Stomach smooth muscle (tissue), 2 donors: ENCODE data around the gene TRIM60.
"Not testable (repeated sequence)": the region's sequence is repeated elsewhere in the genome, so short reads cannot be mapped to it uniquely, and the experiment has no call there.

Experiments used
- H3K27ac ChIP-seq: one replicate; pipeline ENCODE4 v1.7.0; 2013; ENCODE audit warnings: mild to moderate bottlenecking, low read length, inconsistent platforms
- H3K27me3 ChIP-seq, 2 donors: one replicate each; pipeline ENCODE4 v1.7.0; 2013; ENCODE audit warnings: low read length in 2 of 2; ENCODE audit not compliant: insufficient read depth in 2 of 2, control insufficient read depth in 1 of 2
- H3K36me3 ChIP-seq, 2 donors: one replicate each; pipeline ENCODE4 v1.7.0; 2013; ENCODE audit warnings: low read length in 2 of 2; ENCODE audit not compliant: control insufficient read depth in 2 of 2, insufficient read depth in 2 of 2
- H3K4me1 ChIP-seq: one replicate; pipeline ENCODE4 v1.7.0; 2013; ENCODE audit warnings: low read length; ENCODE audit not compliant: control insufficient read depth, insufficient read depth
- H3K4me3 ChIP-seq, 2 donors: one replicate each; pipeline ENCODE4 v1.7.0; 2013; ENCODE audit warnings: low read length in 2 of 2
- H3K9ac ChIP-seq, 2 donors: one replicate each; pipeline ENCODE4 v1.7.0; 2013; ENCODE audit warnings: low read length in 2 of 2, mild to moderate bottlenecking in 1 of 2
- H3K9me3 ChIP-seq, 2 donors: one replicate each; pipeline ENCODE4 v1.7.0; 2013; ENCODE audit warnings: low read length in 2 of 2; ENCODE audit not compliant: control insufficient read depth in 2 of 2
- donor health status: healthy.
- donor health status: Pancreatic carcinoma.

TRIM60 gene

DNA sequence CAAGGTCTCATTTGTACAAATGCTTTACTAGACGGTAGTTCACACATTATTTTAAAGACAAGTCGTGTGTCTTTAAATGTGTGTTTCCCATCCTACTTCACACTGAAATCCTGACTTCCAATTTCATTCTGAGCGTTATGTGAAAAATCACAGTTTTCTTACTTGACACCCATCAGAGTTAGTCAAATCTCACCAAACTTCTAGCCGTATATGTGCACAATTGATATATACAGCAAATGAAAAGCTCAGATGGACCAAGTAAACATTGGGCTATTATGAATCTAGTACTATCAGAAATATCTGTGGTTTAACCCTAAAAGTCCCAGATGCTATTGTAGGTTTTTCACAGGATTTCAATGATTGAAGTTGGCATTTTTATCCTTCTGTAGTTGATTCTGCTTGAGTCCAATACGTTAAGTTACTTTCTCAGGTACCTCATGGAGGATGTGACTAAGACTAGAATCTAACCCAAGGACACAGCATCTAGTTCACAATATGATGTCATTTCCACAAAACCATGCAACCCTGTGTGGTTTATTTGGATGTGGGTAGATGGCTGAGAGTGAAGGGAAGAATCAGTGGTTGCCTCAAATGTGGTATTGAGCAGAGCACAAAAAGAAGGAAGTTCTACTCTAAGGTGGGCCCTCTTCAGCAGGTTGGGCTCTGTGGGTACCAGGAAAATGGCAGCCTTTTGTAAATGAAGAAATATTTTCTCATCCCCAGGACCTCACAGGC lies 22.1 kb upstream of the TRIM60 start:
- no peak overlapping the region for H3K4me3 ChIP-seq
- H3K36me3 ChIP-seq: no peaks in the 10 kb centered on the region
- no peak overlapping the region for H3K27ac ChIP-seq
- no peaks in the 10 kb centered on the region for H3K27me3 ChIP-seq
- H3K9ac ChIP-seq: no peak overlapping the region
- no peaks in the 10 kb centered on the region for H3K9me3 ChIP-seq
- no peaks in the 10 kb centered on the region for H3K4me1 ChIP-seq

- Histone ChIP-seq H3K27ac (no peak overlapping the region), H3K4me3 (no peak overlapping the region), H3K27me3 (no peaks in the 10 kb centered on the region), H3K9ac (no peak overlapping the region), H3K36me3 (no peaks in the 10 kb centered on the region), H3K9me3 (no peaks in the 10 kb centered on the region), H3K4me1 (no peaks in the 10 kb centered on the region)
Measured at GRCh38 chr4:165010487-165010886, 21.3 kb upstream of the TRIM60 start.

DNA sequence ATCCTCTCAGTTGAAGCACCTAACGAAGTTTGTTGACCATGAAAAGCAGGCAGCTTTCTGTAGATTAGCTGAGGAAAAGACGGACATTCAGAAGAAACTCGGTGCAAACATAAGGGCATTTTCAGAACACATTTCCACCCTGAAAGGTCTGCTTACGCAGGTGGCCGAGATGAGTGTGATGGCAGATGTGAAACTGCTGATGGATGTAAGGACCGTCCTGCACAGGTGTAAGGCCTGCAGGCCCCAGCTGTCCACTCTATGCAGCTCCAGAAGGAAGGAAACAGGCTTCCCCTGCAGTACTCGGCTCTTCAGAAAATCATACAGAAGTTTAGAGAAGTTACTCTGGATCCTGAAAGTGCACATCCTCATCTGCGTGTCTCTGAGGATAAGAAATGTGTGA lies 20.8 kb upstream of the TRIM60 start:
- H3K4me3 ChIP-seq: no peak overlapping the region
- no peaks in the 10 kb centered on the region for H3K36me3 ChIP-seq
- no peak overlapping the region for H3K9ac ChIP-seq
- H3K4me1 ChIP-seq: no peaks in the 10 kb centered on the region
- H3K27ac ChIP-seq: no peak overlapping the region
- H3K27me3 ChIP-seq: no peaks in the 10 kb centered on the region
- no peaks in the 10 kb centered on the region for H3K9me3 ChIP-seq

DNA sequence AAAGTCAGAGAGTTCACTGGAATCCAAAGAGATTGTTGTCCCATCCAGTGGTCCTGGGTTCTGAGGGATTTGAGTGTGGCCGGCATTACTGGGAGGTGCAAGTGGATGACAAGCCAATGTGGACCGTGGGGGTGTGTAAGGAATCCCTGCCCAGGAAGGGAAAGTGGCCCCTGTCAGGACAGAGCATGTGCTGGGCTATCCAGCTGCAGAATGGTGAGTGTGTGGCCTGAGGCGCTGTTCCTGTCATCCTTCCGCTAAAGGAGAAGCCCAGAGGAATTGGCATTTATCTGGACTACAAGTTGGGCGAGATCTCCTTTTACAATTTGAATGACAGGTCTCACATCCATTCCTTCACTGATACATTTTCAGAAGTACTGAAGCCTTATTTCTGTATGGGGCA lies 20.4 kb upstream of the TRIM60 start:
- Histone ChIP-seq H3K27ac (no peak overlapping the region), H3K9ac (no peak overlapping the region)

GRCh38 chr4:165013691-165014090 lies 18.1 kb upstream of the TRIM60 start:
- no peak overlapping the region for H3K9ac ChIP-seq
- no peak overlapping the region for H3K27ac ChIP-seq
- H3K36me3 ChIP-seq: no peaks in the 10 kb centered on the region
- no peak overlapping the region for H3K4me3 ChIP-seq
- H3K27me3 ChIP-seq: no peaks in the 10 kb centered on the region
- no peaks in the 10 kb centered on the region for H3K4me1 ChIP-seq
- H3K9me3 ChIP-seq: no peaks in the 10 kb centered on the region

More for the DNA sequence above, 20.4 kb upstream of the TRIM60 start:
- no peaks in the 10 kb centered on the region for H3K36me3 ChIP-seq
- no peak overlapping the region for H3K4me3 ChIP-seq
- no peaks in the 10 kb centered on the region for H3K27me3 ChIP-seq
- H3K9me3 ChIP-seq: no peaks in the 10 kb centered on the region
- H3K4me1 ChIP-seq: no peaks in the 10 kb centered on the region

- H3K27ac ChIP-seq: no peak overlapping the region
- no peaks in the 10 kb centered on the region for H3K9me3 ChIP-seq
- no peak overlapping the region for H3K4me3 ChIP-seq
- H3K4me1 ChIP-seq: no peaks in the 10 kb centered on the region
- no peak overlapping the region for H3K9ac ChIP-seq
- no peaks in the 10 kb centered on the region for H3K36me3 ChIP-seq
- H3K27me3 ChIP-seq: no peaks in the 10 kb centered on the region
Measured at GRCh38 chr4:165016971-165017370, 14.8 kb upstream of the TRIM60 start.

- H3K4me1 ChIP-seq, H3K36me3 ChIP-seq, H3K9ac ChIP-seq, H3K27ac ChIP-seq, H3K4me3 ChIP-seq, H3K9me3 ChIP-seq, H3K27me3 ChIP-seq: not testable (repeated sequence)
Measured at GRCh38 chr4:165019995-165020394, 11.8 kb upstream of the TRIM60 start.

DNA sequence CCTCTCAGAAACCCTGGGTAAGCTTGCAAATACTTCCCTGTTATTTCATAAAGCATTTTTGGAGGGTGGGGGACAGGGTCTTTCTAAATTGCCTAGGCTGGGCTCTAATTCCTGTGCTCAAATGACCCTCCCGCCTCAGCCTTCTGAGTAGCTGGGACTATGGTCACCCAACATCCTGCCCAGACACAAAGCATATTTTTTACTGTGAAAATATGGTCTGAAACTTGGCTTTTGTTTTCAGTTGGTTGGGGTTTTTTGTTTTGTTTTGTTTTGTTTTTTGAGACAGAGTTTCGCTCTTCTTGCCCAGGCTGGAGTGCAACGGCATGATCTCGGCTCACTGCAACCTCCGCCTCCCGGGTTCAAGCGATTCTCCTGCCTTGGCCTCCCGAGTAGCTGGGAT lies 6.0 kb upstream of the TRIM60 start:
- H3K27me3 ChIP-seq, H3K27ac ChIP-seq, H3K36me3 ChIP-seq, H3K9me3 ChIP-seq, H3K4me1 ChIP-seq, H3K9ac ChIP-seq, H3K4me3 ChIP-seq: not testable (repeated sequence)

DNA sequence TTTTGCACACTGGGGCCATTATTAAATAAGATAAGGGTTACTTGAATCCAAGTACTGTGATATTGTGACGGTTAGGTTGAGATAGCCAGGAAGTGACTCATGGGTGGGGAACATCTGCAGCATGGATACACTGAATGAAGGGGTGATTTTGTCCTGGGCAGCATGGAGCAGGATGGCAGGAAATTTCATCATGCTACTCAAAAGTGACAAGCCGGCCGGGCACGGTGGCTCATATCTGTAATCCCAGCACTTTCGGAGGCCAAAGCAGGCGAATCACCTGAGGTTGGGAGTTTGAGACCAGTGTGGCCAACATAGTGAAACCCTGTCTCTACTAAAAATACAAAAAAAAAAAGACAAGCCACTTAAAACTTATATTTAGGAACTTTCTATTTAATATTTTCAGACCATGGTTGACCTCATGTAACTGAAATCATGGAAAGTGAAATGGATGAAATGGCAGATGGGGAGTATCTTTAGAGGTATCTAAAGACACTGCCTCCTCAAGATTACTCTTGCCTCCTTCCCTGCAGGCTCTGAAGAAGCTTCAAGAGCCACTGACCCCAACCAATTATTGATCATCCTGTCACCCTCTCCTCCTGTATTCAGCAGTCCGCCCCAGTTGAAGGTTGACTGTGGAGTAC lies 3.9 kb upstream of the TRIM60 start:
- Histone ChIP-seq H3K27ac (no peak overlapping the region), H3K36me3 (no peaks in the 10 kb centered on the region), H3K4me1 (no peaks in the 10 kb centered on the region), H3K27me3 (no peaks in the 10 kb centered on the region), H3K9ac (no peak overlapping the region), H3K4me3 (no peak overlapping the region), H3K9me3 (peaks cover 0 to 3% of the 10 kb centered on the region in 2 donors)

DNA sequence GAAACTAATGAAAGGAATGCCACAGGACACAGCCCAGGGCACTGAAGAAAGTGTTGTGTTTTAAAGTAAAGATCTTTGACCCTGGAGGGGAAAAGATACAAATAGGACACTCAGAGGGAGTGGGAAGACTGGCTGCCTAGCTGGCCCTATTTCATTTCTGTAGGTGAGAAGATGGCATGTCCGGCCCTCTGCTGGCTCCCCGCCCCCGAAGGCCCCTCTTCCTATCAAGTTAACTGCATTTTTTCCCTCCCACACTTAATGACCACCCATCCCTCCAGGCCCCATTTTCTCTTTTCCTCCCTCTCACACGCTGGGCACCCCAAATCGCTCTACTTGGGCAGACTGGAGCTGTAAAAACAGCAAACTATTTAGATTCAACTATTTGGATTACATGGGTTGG lies 16.4 kb downstream of the TRIM60 start:
- Histone ChIP-seq H3K27ac (no peak overlapping the region), H3K4me1 (no peaks in the 10 kb centered on the region), H3K4me3 (no peak overlapping the region), H3K36me3 (no peaks in the 10 kb centered on the region), H3K9ac (no peak overlapping the region), H3K9me3 (no peaks in the 10 kb centered on the region), H3K27me3 (no peaks in the 10 kb centered on the region)

DNA sequence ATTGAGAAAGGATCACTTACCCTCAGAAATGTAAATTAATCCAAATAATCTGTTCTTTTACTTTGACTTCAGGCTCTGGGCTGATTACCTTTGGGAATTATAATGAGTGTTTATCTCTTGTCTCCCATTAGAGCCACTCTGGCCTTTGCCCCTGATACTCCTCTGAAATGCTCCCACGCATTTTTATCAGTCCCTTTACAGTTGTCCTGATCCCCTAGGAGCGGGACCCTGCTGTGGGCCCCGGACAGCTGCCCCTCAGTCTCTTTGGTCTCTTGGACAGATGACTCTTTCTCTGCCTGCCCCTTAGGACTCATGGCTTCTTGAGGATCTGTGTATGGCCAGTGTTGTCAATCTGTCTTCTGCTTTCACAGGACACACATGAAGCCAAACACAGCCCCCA lies 20.8 kb downstream of the TRIM60 start:
- Histone ChIP-seq H3K9me3 (no peaks in the 10 kb centered on the region), H3K4me1 (no peaks in the 10 kb centered on the region), H3K27me3 (no peaks in the 10 kb centered on the region), H3K4me3 (no peak overlapping the region), H3K27ac (no peak overlapping the region), H3K9ac (no peak overlapping the region), H3K36me3 (no peaks in the 10 kb centered on the region)
